GM21717 (cell line): Measurements from ENCODE around the gene ARHGEF7.

ENCODE experiments used
- ATAC-seq: cut with Tn5 transposase; IDR thresholded peaks from one replicate; pipeline ENCODE4 v1.9.1; 2021; ENCODE audit warnings: mild to moderate bottlenecking, moderate library complexity; ENCODE audit not compliant: unreplicated experiment

The ARHGEF7 gene

GRCh38 chr13:111319998-111320911 lies 205.1 kb downstream of the ARHGEF7 start, which contains the start of gene TEX29:
Gene TEX29, plus strand, starts transcription at chr13:111320642. Its CDS starts 249 bp downstream, at chr13:111320891.
- ATAC-seq = no peak

GRCh38 chr13:111322001-111322915 lies 207.1 kb downstream of the ARHGEF7 start:
- no peak for ATAC-seq

- ATAC-seq = no peak
These were observed 207.8 kb downstream of the ARHGEF7 start for GRCh38 chr13:111322916-111323331.

DNA sequence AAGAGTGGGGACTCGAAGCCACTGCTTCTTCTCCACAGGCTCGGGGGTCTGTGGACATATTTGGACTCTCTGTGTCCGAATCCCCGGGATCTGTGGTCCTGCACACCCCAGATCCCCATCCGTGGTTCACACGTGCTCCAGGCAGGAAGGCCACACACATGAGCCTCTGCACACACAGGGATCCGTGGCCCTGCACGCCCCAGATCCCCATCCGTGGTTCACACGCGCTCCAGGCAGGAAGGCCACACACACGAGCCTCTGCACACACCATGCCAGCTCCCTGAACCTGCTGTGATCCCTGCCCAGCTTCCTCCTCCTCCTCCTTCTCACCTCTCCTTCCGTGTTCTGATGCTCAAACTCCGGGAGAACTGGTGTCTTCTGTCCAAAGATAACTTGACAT lies 208.4 kb downstream of the ARHGEF7 start:
- ATAC-seq = no peak

DNA sequence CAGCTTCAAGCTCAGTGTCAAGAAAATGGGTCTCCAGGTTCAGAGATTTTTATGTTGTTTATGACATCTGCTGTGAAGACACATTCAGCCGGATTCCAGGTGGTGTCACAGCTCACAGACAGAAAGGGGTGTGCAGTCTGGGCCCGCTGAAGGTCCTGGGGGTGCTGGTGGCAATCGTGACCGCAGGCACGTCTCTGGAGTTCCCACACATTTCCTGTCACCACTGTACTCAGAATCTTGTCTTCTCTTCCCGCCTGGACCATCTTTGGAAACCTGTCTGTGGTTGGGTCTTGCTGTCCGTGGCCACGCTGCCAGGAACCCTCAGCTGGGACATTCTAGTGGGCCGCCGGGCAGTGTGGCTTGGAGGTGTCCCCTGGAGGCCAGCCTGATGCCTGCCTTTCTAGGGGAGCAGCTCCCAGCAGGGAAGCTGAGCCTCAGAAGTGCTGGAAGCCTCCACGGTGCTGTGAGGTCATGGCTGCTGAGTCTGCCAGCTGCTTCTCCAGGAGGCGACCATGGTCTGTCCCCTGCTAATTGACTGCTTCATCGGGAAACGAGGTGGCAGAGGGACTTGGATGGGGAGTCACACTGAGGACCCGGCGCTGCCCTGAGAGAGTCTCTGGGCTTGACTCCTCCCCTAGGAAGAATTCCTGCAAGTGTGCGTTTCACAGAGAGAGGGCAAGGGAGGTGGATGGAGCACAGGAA lies 209.0 kb downstream of the ARHGEF7 start:
- ATAC-seq = no peak

- no peak for ATAC-seq
These were observed 209.6 kb downstream of the ARHGEF7 start for GRCh38 chr13:111324736-111325135.

GRCh38 chr13:111325146-111325890 lies 210.2 kb downstream of the ARHGEF7 start:
- no peak for ATAC-seq

GRCh38 chr13:111325941-111326620 lies 211.0 kb downstream of the ARHGEF7 start:
- no peak for ATAC-seq

- no peak for ATAC-seq
These were observed 211.5 kb downstream of the ARHGEF7 start for GRCh38 chr13:111326621-111326965.

DNA sequence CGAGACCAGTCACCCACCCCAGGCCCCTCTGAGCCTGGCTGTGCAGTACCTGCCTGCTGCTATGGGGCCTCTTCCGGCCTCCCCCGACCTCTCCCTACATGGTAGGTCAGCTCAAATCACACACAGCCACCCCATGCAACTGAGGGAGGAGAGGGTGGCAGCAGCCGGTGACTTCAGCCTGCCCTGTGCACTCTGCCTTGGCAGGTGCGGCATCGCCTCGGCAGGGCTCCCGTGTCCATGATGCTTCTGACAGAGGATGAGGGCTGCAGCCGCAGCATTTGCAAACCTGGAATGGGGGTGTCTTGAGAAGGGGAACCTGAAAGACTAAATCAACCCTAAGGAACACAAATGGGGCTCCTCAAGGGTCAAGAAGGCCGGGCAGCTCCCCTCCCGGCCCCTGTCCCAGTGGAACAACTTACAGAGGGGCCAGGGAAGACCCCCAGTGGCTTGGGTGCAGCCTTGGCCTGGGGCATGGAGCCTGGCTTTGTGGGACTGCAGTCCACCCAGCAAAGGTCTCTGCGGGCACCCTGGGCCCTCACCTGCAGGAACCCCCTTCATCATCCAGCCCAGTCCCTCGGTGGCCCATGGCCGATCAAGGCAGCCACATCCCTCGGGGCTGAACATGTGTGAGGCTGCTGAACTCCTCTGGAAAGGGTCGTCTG lies 212.0 kb downstream of the ARHGEF7 start:
- no peak for ATAC-seq

GRCh38 chr13:111327730-111328573 lies 212.8 kb downstream of the ARHGEF7 start:
- ATAC-seq = no peak

DNA sequence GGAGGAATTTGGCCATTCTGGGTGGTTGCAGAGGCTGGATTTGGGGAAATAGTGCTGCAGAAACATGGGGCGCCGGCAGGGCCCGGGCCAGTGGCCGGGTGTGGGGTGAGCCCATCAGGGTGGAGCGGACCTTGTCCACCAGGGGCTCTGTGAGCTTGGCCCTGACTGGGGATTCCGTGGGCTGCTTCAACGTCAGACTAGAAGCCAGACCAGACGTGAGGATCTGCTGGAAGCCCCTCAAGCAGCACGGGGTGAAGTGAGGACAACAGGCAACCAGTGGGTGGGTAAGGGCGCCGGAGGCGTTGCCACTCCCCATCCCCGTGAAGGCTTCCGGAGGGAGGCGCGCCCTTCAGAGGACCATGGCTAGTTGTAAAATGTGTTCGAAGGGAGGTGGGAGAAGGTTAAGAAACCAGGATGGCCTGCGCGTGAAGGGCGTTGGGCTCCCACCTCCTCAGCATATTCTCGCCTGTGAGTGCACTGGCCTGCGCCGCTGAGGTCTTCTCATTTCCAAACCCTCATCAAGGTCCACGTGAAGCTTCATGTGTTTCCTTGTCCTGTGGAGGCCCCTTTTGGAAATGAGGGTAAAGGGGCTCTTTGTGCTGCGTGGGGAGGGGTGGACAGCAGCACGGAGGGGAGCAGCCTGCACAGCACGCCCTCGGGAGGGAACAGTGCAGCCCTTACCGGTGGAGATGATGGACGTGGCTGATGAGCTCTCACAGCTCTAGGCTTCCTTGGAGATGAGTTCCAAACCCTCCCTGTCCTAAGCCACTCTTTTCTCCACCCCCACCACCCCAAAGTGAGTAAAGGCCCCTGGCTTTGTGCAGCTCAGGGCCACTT lies 213.7 kb downstream of the ARHGEF7 start:
- no peak for ATAC-seq

- no peak for ATAC-seq
These were observed 214.5 kb downstream of the ARHGEF7 start for GRCh38 chr13:111329641-111330040.

DNA sequence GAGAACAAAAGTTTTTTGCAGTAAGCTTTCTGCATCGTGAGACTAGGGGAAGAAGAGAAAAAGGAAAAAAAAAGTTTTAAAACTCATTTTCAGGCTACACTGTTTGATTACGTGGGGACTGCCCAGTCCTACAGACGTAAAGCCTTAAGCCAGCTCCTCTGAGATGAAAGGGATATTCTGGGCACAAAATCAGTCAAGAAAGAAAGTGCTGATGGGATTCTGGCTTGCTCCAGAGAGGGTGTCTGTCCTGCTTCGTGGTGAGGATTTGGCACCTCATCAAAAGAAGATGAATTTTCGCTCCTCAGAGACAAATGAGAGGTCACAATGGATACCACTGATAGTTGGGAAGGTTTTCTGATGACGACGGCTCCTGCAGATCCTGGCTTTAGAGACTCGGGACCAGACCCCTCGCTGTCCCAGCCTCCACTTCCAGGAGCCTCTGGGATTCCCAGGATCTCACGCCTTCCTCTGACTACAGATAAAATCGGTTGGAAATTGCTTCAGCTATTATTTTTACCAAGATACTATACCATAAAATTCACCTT lies 215.0 kb downstream of the ARHGEF7 start:
- ATAC-seq = no peak

GRCh38 chr13:111335298-111335697 lies 220.2 kb downstream of the ARHGEF7 start:
- ATAC-seq = no peak

DNA sequence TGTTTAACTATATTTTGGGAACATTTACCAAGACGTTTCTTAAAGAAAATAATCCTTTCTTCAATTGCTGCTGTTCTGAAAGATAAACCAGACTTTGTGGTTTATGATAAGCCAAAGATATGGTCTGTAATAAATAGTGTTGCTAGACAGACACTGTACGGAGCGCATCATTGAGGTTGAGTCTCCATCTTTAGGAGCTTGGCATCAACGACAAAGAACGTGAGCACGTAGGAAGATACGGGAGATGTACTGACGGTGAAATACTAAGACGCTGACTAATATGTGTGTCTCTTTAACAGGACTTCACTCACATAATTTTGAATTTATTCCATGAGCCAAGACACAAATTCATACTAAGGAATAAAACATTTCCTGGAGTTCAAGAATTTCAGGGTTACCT lies 221.6 kb downstream of the ARHGEF7 start:
- ATAC-seq = no peak

DNA sequence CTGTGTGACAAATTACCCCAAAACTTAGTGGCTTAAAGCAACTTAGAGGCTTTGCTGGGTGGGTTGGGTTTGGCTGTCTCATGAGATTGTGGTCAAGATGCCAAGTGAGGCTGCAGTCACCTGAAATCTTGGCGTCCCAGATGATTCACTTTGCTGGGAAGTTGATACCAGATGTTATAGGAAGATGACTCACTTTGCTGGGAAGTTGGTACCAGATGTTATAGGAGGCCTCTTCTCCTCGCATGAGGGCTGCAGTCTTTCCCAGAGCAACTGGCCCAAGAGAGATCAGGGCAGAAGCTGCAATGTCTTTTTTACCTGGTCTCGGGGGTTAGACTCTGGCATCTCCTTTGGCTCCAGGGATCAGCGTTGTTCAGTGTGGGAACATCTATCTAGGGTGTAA lies 222.1 kb downstream of the ARHGEF7 start:
- ATAC-seq = no peak
